Measurements from ENCODE around the gene FAM124B.

DNA sequence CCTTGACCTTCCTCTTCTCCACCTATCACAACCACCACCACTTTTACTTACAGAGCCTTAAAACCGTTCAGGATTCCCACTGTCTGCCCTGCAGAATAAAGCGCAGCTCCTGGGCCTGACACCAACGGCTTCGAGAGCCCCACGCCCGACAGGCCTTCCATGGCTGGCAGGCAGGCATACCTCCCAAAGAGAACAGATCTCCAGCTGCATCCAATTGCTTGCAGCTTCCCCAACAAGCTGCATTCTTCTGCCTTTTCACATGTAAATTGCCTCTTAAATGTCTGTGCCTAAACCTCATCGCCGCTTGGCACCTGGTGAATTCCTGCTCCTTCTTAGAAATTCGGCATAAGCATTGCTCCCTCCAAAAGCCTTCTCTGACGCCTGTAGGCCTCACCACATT, 31.5 kb upstream of the FAM124B start:
- no peak for TF ChIP-seq POLR2A (IDR thresholded peaks at IDR 0.05; ENCODE audit: low read depth, low read length)
- TF ChIP-seq POLR2AphosphoS5 (IDR thresholded peaks at IDR 0.05; ENCODE audit: low read depth, low read length) = no peak
